ENCODE results near the gene SLC45A3. TPM values are rescaled to one million over a fixed set of nuclear protein-coding genes. Genes with fewer than 3 reads are reported as not detected.

SLC45A3 gene
- total RNA-seq, 1 donor from 2014 or later, result 7.5 TPM

- TF ChIP-seq CTCF (IDR thresholded peaks at IDR 0.05; ENCODE audit: unreplicated experiment), result no peak
- DNase-seq (ENCODE audit: low spot score in 2 of 2, unreplicated experiment in 2 of 2), result no peak
- Mint-ChIP-seq H3K4me3 (no peak overlapping the region), H3K27me3 (ENCODE audit: low read depth) (no peaks in the 10 kb centered on the region), H3K9me3 (no peaks in the 10 kb centered on the region), H3K4me1 (peaks cover 20% of the 10 kb centered on the region), H3K36me3 (peaks cover 5% of the 10 kb centered on the region), H3K27ac (no peak overlapping the region)
Measured at GRCh38 chr1:205627956-205628355, 52.4 kb downstream of the SLC45A3 start.

- TF ChIP-seq CTCF (IDR thresholded peaks at IDR 0.05; ENCODE audit: unreplicated experiment), result no peak
- H3K9me3 Mint-ChIP-seq, result no peaks in the 10 kb centered on the region
- no peak overlapping the region for H3K4me3 Mint-ChIP-seq
- H3K4me1 Mint-ChIP-seq, result peaks cover 13% of the 10 kb centered on the region
- no peaks in the 10 kb centered on the region for H3K27me3 Mint-ChIP-seq (ENCODE audit: low read depth)
- no peak overlapping the region for H3K27ac Mint-ChIP-seq
- peaks cover 8% of the 10 kb centered on the region for H3K36me3 Mint-ChIP-seq
- no peak for DNase-seq (ENCODE audit: low spot score in 2 of 2, unreplicated experiment in 2 of 2)
Measured at GRCh38 chr1:205626216-205626615, 54.1 kb downstream of the SLC45A3 start.

DNA sequence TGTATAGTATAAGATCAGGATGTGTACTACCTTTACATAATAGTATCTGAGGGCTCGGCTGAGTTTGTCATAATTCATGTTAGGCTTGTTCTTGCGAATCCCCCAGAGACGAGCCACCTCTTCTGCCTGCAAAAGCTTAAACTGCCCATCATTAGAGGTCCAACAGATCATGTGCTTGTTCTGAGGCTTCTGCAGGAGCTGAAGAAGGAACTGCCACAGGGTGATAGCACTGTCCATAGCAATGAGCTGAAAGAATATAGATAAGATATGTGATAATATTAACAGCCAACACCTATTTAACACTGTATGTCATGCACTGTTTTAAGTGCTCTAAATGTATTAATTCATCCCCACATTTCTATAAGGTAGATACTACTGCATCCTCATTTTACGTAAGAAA, 56.7 kb downstream of the SLC45A3 start:
- no peak for TF ChIP-seq CTCF (IDR thresholded peaks at IDR 0.05; ENCODE audit: unreplicated experiment)
- Mint-ChIP-seq H3K4me1 (no peaks in the 10 kb centered on the region), H3K27me3 (ENCODE audit: low read depth) (no peaks in the 10 kb centered on the region), H3K4me3 (no peak overlapping the region), H3K36me3 (peaks cover 23% of the 10 kb centered on the region), H3K9me3 (no peaks in the 10 kb centered on the region), H3K27ac (no peak overlapping the region)
- DNase-seq (ENCODE audit: low spot score in 2 of 2, unreplicated experiment in 2 of 2), result no peak

- no peaks in the 10 kb centered on the region for H3K9me3 Mint-ChIP-seq
- H3K36me3 Mint-ChIP-seq, result peaks cover 35% of the 10 kb centered on the region
- TF ChIP-seq CTCF (IDR thresholded peaks at IDR 0.05; ENCODE audit: unreplicated experiment), result no peak
- no peak overlapping the region for H3K4me3 Mint-ChIP-seq
- no peak for DNase-seq (ENCODE audit: low spot score in 2 of 2, unreplicated experiment in 2 of 2)
- H3K4me1 Mint-ChIP-seq, result no peaks in the 10 kb centered on the region
- no peak overlapping the region for H3K27ac Mint-ChIP-seq
- no peaks in the 10 kb centered on the region for H3K27me3 Mint-ChIP-seq (ENCODE audit: low read depth)
Measured at GRCh38 chr1:205620269-205620668, 60.0 kb downstream of the SLC45A3 start.

GRCh38 chr1:205619376-205619775, 60.9 kb downstream of the SLC45A3 start:
- no peaks in the 10 kb centered on the region for H3K9me3 Mint-ChIP-seq
- no peak overlapping the region for H3K4me3 Mint-ChIP-seq
- H3K27ac Mint-ChIP-seq, result no peak overlapping the region
- H3K4me1 Mint-ChIP-seq, result no peaks in the 10 kb centered on the region
- DNase-seq (ENCODE audit: low spot score in 2 of 2, unreplicated experiment in 2 of 2), result no peak
- no peak for TF ChIP-seq CTCF (IDR thresholded peaks at IDR 0.05; ENCODE audit: unreplicated experiment)
- H3K27me3 Mint-ChIP-seq (ENCODE audit: low read depth), result no peaks in the 10 kb centered on the region
- peaks cover 33% of the 10 kb centered on the region for H3K36me3 Mint-ChIP-seq
